ENCODE data around the gene PTPRA. TPM values are rescaled to one million over a fixed set of nuclear protein-coding genes. Genes with fewer than 3 reads are reported as not detected.

The PTPRA gene
- total and polyA plus RNA-seq, 2 of the 4 experiments (the other 2 are of a cell fraction): 35.0 to 50.0 TPM

- H3K27ac ChIP-seq (ENCODE audit: insufficient read depth, low read length): no peak overlapping the region
- no peak overlapping the region for H3K56ac ChIP-seq (ENCODE audit: extremely low read depth, insufficient read depth, low read length)
- no peak overlapping the region for H2BK5ac ChIP-seq (ENCODE audit: low read depth, low read length, poor library complexity, severe bottlenecking)
- no peak overlapping the region for H4K5ac ChIP-seq (ENCODE audit: low read depth, low read length)
- H3K4me1 ChIP-seq (ENCODE audit: control insufficient read depth, insufficient read depth, low read length): no peaks in the 10 kb centered on the region; the same call in 1 of the 2 replicates
- H2BK120ac ChIP-seq (ENCODE audit: low read depth, low read length): no peak overlapping the region
- H4K20me1 ChIP-seq (ENCODE audit: insufficient read depth, low read length): peaks cover 38% of the 10 kb centered on the region
- no peak overlapping the region for H4K91ac ChIP-seq (ENCODE audit: insufficient read depth, low read depth, low read length)
- no peak overlapping the region for H3K9ac ChIP-seq (ENCODE audit: low read depth, low read length)
- H2AK5ac ChIP-seq (ENCODE audit: low read depth, low read length): no peak overlapping the region
- TF ChIP-seq CHD1 (IDR thresholded peaks at IDR 0.05; ENCODE audit: low read depth, low read length) (no peak), POLR2A (IDR thresholded peaks at IDR 0.05; ENCODE audit: low read depth, low read length) (no peak), RCOR1 (IDR thresholded peaks at IDR 0.05; ENCODE audit: insufficient replicate concordance, low read length) (no peak), MAZ (IDR thresholded peaks at IDR 0.05; ENCODE audit: borderline replicate concordance, low read depth, low read length) (no peak), BHLHE40 (IDR thresholded peaks at IDR 0.05; ENCODE audit: low read depth, low read length) (no peak)
- TF ChIP-seq, protein P1, sequence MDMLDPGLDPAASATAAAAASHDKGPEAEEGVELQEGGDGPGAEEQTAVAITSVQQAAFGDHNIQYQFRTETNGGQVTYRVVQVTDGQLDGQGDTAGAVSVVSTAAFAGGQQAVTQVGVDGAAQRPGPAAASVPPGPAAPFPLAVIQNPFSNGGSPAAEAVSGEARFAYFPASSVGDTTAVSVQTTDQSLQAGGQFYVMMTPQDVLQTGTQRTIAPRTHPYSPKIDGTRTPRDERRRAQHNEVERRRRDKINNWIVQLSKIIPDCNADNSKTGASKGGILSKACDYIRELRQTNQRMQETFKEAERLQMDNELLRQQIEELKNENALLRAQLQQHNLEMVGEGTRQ (IDR thresholded peaks at IDR 0.05; ENCODE audit: low read depth, low read length): no peak
- H3K4me2 ChIP-seq (ENCODE audit: low read depth, low read length): no peak overlapping the region
- H2AFZ ChIP-seq (replicated peaks; ENCODE audit: low read length, poor library complexity): no peak overlapping the region
- peaks cover 15% of the 10 kb centered on the region for H3K9me1 ChIP-seq (ENCODE audit: insufficient read depth, low read length)
- peak; percentile 19 for DNase-seq
- H3K9me3 ChIP-seq (ENCODE audit: control insufficient read depth, insufficient read depth, low read length): no peaks in the 10 kb centered on the region
- no peak overlapping the region for H2AK9ac ChIP-seq (replicated peaks; ENCODE audit: low read depth, low read length, poor library complexity)
- BruUV-seq (replicated peaks): no TSS peak
- no peak overlapping the region for H2BK15ac ChIP-seq (ENCODE audit: low read depth, low read length)
- intact Hi-C loops (cut with micrococcal nuclease) (no loop called here), dilution Hi-C loops (cut with HindIII; ENCODE audit: low sequenced_read_pairs, unreplicated experiment) (no loop called here), in situ Hi-C loops (cut with MboI; ENCODE audit: low sequenced_read_pairs) (no loop called here)
- no peaks in the 10 kb centered on the region for H3K27me3 ChIP-seq (ENCODE audit: control insufficient read depth, insufficient read depth, low read length)
- no peaks in the 10 kb centered on the region for H3K36me3 ChIP-seq (ENCODE audit: control insufficient read depth, insufficient read depth, low read length)
- ChIA-PET CTCF (no interaction called here), POLR2A (ENCODE audit: unreplicated experiment) (no interaction called here)
- H3K18ac ChIP-seq (ENCODE audit: low read depth, low read length): no peak overlapping the region
- H3K4me3 ChIP-seq (ENCODE audit: insufficient read depth, low read depth, low read length): no peak overlapping the region
- no peak overlapping the region for H3K14ac ChIP-seq (replicated peaks; ENCODE audit: low read depth, low read length)
- peaks cover 33 to 67% of the 10 kb centered on the region in 2 experiments for H3K79me1 ChIP-seq (ENCODE audit: low read depth in 1 of 2, low read length in 2 of 2)
- H3K23ac ChIP-seq (ENCODE audit: low read depth, low read length): no peak overlapping the region; the same call in 1 of the 2 replicates
- H2BK20ac ChIP-seq (ENCODE audit: low read depth, low read length): no peak overlapping the region
- 100% methylated on average over 1 of the region's 4 CpGs; no CpG with 5 or more reads in 1 of the 2 experiments for WGBS, 2 experiments (ENCODE audit: extremely low coverage in 2 of 2, insufficient read length in 1 of 2)
- no peak overlapping the region for H3K4ac ChIP-seq (ENCODE audit: low read depth, low read length)
- H4K8ac ChIP-seq (ENCODE audit: low read depth in 2 of 2, low read length in 2 of 2): no peak overlapping the region
- ATAC-seq (ENCODE audit: low read depth): no peak
Measured at GRCh38 chr20:2888224-2888955, 15.1 kb downstream of the PTPRA start.

All from IMR-90 (cell line).